HepG2 (cell line): ENCODE data around the gene ZNF503. TPM values are rescaled to one million over a fixed set of nuclear protein-coding genes. Genes with fewer than 3 reads are reported as not detected.

Experiments used
- ADNP ChIP-seq: sonication (generic); formaldehyde crosslinking; IDR thresholded peaks from 2 replicates; pipeline ENCODE4 v1.4.0; 2020; ENCODE audit warnings: missing genetic modification reagents
- AGO2 ChIP-seq: fragments of 200-400 bp; formaldehyde crosslinking; optimal IDR thresholded peaks from 2 replicates; pipeline ENCODE3; 2017; ENCODE audit warnings: mild to moderate bottlenecking, low read depth, low read length, moderate library complexity
- ATF6 ChIP-seq: sonication (generic); formaldehyde crosslinking; conservative IDR thresholded peaks from 2 replicates; pipeline ENCODE4 v1.4.0; 2020; ENCODE audit warnings: missing genetic modification reagents
- ATM ChIP-seq: fragments of 450-650 bp; IDR thresholded peaks from 2 replicates; pipeline ENCODE4 v1.7.1; 2017; ENCODE audit warnings: mild to moderate bottlenecking, borderline replicate concordance
- CBX2 ChIP-seq, 2 experiments: fragments of 200-600 bp in 1 of 2; sonication (generic); formaldehyde crosslinking in 1 of 2; IDR thresholded peaks; 2 replicates each; pipeline versions ENCODE4 v1.7.0 to v1.8.1; 2018 to 2022; ENCODE audit warnings: low read depth in 2 of 2, low read length in 1 of 2, mild to moderate bottlenecking in 1 of 2, missing genetic modification reagents in 1 of 2
- DR1 ChIP-seq: sonication (generic); formaldehyde crosslinking; IDR thresholded peaks from 2 replicates; pipeline ENCODE4 v1.8.0; 2021; ENCODE audit warnings: mild to moderate bottlenecking, missing genetic modification reagents, inconsistent platforms
- EED ChIP-seq: sonication (generic); formaldehyde crosslinking; IDR thresholded peaks from 2 replicates; pipeline ENCODE4 v1.5.0; 2020; ENCODE audit warnings: mild to moderate bottlenecking, missing genetic modification reagents
- LCORL ChIP-seq, 2 experiments: fragments of 450-650 bp in 1 of 2; sonication (generic) in 1 of 2; formaldehyde crosslinking in 1 of 2; IDR thresholded peaks; 2 replicates each; pipeline versions ENCODE4 v1.5.0 to v1.6.1; 2017 to 2020; ENCODE audit warnings: antibody characterized with exemption in 1 of 2, missing genetic modification reagents in 1 of 2
- MAZ ChIP-seq, 2 experiments: sonication (generic) in 1 of 2; formaldehyde crosslinking in 1 of 2; IDR thresholded peaks; 2 replicates each; pipeline versions ENCODE4 v1.5.0 to v1.6.1; 2012 to 2020; ENCODE audit warnings: low read depth in 2 of 2, mild to moderate bottlenecking in 2 of 2, borderline replicate concordance in 1 of 2, improper control_type of control experiment in 1 of 2, low read length in 1 of 2, missing genetic modification reagents in 1 of 2, moderate library complexity in 1 of 2
- MED13 ChIP-seq: sonication (generic); formaldehyde crosslinking; IDR thresholded peaks from 2 replicates; pipeline ENCODE4 v1.5.0; 2020; ENCODE audit warnings: missing genetic modification reagents
- SALL2 ChIP-seq: sonication (generic); formaldehyde crosslinking; IDR thresholded peaks from 2 replicates; pipeline ENCODE4 v1.8.1; 2023; ENCODE audit warnings: mild to moderate bottlenecking, missing genetic modification reagents, inconsistent platforms
- ZBTB42 ChIP-seq: sonication (generic); formaldehyde crosslinking; IDR thresholded peaks from 2 replicates; pipeline ENCODE4 v1.5.0; 2020; ENCODE audit warnings: mild to moderate bottlenecking, missing genetic modification reagents
- ZFX ChIP-seq: sonication (generic); formaldehyde crosslinking; IDR thresholded peaks from 2 replicates; pipeline ENCODE4 v1.4.0; 2020; ENCODE audit warnings: mild to moderate bottlenecking, low read depth, missing genetic modification reagents, moderate library complexity
- ZNF20 ChIP-seq: sonication (generic); formaldehyde crosslinking; IDR thresholded peaks from 2 replicates; pipeline ENCODE4 v1.4.0; 2020; ENCODE audit warnings: mild to moderate bottlenecking, moderate library complexity, missing genetic modification reagents
- ZNF451 ChIP-seq: sonication (generic); formaldehyde crosslinking; IDR thresholded peaks from 2 replicates; pipeline ENCODE4 v1.5.0; 2020; ENCODE audit warnings: mild to moderate bottlenecking, missing genetic modification reagents
- ZNF710 ChIP-seq: sonication (generic); formaldehyde crosslinking; IDR thresholded peaks from 2 replicates; pipeline ENCODE4 v1.5.0; 2020; ENCODE audit warnings: mild to moderate bottlenecking, missing genetic modification reagents, borderline replicate concordance
- ZNF747 ChIP-seq: sonication (generic); formaldehyde crosslinking; IDR thresholded peaks from 2 replicates; pipeline ENCODE4 v1.8.1; 2023; ENCODE audit warnings: missing genetic modification reagents, mild to moderate bottlenecking, borderline replicate concordance
- ZNF775 ChIP-seq: sonication (generic); formaldehyde crosslinking; IDR thresholded peaks from 2 replicates; pipeline ENCODE4 v1.4.0; 2020; ENCODE audit warnings: missing genetic modification reagents, mild to moderate bottlenecking, moderate library complexity, borderline replicate concordance
- polyA plus RNA-seq, 8 experiments: library from polyadenylated mRNA; depleted of rRNA in 3 of 8; stranded (reverse) in 7 of 8; unstranded in 1 of 8; fragments of >200 nt; fragmentation: Illumina TruSeq in 4 of 8; extraction: Trizol in 4 of 8; gene quantifications; 2 replicates each; pipeline versions ENCODE4 v1.2.1 to v1.2.3, GENCODE V29; 2011 to 2016; ENCODE audit warnings: low read depth in 4 of 8, missing spikeins in 1 of 8, mixed read lengths in 1 of 8; ENCODE audit not compliant: insufficient read depth in 1 of 8
- total RNA-seq, 5 experiments: library from RNA; depleted of rRNA; stranded (reverse); fragments of >200 nt; fragmentation: Illumina TruSeq; extraction: Trizol; gene quantifications; 2 replicates each; pipeline ENCODE4 v1.2.3, GENCODE V29; 2016; ENCODE audit warnings: low read depth in 1 of 5
- TF ChIP-seq, protein P1 (sequence below): sonication (generic); formaldehyde crosslinking; IDR thresholded peaks from 2 replicates; pipeline ENCODE4 v1.4.0; 2020; ENCODE audit warnings: missing genetic modification reagents
- TF ChIP-seq, protein P2 (sequence below): sonication (generic); formaldehyde crosslinking; IDR thresholded peaks from 2 replicates; pipeline ENCODE4 v1.9.0; 2021; ENCODE audit warnings: missing genetic modification reagents, mild to moderate bottlenecking, borderline replicate concordance

The ZNF503 gene
- total and polyA plus RNA-seq, 2 of the 13 experiments (the other 11 are each of a cell fraction or from before 2014, with no cell fraction given), result 2.7 to 8.3 TPM

DNA sequence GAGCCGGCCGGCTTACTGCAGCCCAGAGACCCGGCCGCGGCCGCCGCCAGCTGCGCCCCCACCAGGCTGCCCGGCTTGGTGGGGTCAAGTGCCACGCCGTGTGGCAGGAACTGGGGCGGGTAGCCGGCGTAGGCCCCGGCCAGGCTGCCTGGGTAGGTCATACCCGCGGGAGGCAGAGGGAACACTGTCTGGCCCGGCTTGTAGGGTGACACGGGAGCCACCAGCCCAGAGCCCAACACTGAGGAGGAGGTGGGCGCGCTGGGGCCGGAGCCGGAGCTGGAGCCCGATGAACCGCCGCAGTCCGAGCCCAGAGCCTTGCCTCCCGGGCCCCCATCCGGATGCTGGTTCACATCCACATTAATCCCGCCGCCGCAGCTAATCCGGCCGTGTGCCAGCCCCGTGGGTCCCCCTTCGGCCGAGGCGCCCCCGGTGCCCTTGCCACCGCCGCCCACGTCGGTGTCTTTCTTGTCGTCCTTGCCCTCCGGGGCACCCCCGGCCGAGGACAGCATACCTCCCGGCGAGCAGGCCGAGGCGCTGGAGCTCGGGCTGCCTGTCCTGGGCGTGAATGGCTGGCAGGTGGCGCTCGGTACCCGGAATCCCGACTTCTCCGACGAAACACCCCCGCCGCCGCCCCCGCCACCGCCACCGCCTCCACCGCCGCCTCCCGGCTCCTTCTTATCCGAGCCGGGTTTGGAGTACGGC, 2.0 kb downstream of the ZNF503 start (continued):
- TF ChIP-seq ZNF747 (CRISPR knock-in tag) (no peak), ZFX (CRISPR knock-in tag) (peak; percentile 46; the same call in 1 of the 2 replicates), AGO2 (peak; percentile 13), LCORL (IDR thresholded peaks at IDR 0.05) (no peak), LCORL (CRISPR knock-in tag; IDR thresholded peaks at IDR 0.05) (no peak), ZNF451 (CRISPR knock-in tag) (no peak), SALL2 (CRISPR knock-in tag) (0 out of 2 replicates have a peak, but pooled peaks have one; percentile 50), ATM (no peak), ZNF775 (CRISPR knock-in tag) (no peak), ADNP (CRISPR knock-in tag) (no peak), EED (CRISPR knock-in tag) (no peak), MED13 (0 out of 2 replicates have a peak, but pooled peaks have one; percentile 25), ATF6 (no peak), DR1 (CRISPR knock-in tag) (no peak), MAZ (IDR thresholded peaks at IDR 0.05; ENCODE audit: borderline replicate concordance, low read depth, low read length) (no peak), MAZ (CRISPR knock-in tag; IDR thresholded peaks at IDR 0.05; ENCODE audit: low read depth) (no peak), ZNF20 (CRISPR knock-in tag) (no peak), ZBTB42 (no peak), ZNF710 (no peak), CBX2 (IDR thresholded peaks at IDR 0.05; ENCODE audit: low read depth, low read length) (no peak), CBX2 (CRISPR knock-in tag; IDR thresholded peaks at IDR 0.05; ENCODE audit: low read depth) (no peak)
- TF ChIP-seq, protein P1, sequence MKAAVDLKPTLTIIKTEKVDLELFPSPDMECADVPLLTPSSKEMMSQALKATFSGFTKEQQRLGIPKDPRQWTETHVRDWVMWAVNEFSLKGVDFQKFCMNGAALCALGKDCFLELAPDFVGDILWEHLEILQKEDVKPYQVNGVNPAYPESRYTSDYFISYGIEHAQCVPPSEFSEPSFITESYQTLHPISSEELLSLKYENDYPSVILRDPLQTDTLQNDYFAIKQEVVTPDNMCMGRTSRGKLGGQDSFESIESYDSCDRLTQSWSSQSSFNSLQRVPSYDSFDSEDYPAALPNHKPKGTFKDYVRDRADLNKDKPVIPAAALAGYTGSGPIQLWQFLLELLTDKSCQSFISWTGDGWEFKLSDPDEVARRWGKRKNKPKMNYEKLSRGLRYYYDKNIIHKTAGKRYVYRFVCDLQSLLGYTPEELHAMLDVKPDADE (CRISPR knock-in tag), result no peak
- TF ChIP-seq, protein P2, sequence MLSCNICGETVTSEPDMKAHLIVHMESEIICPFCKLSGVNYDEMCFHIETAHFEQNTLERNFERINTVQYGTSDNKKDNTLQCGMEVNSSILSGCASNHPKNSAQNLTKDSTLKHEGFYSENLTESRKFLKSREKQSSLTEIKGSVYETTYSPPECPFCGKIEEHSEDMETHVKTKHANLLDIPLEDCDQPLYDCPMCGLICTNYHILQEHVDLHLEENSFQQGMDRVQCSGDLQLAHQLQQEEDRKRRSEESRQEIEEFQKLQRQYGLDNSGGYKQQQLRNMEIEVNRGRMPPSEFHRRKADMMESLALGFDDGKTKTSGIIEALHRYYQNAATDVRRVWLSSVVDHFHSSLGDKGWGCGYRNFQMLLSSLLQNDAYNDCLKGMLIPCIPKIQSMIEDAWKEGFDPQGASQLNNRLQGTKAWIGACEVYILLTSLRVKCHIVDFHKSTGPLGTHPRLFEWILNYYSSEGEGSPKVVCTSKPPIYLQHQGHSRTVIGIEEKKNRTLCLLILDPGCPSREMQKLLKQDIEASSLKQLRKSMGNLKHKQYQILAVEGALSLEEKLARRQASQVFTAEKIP (CRISPR knock-in tag), result no peak
